ENCODE results near the gene FRY.

DNA sequence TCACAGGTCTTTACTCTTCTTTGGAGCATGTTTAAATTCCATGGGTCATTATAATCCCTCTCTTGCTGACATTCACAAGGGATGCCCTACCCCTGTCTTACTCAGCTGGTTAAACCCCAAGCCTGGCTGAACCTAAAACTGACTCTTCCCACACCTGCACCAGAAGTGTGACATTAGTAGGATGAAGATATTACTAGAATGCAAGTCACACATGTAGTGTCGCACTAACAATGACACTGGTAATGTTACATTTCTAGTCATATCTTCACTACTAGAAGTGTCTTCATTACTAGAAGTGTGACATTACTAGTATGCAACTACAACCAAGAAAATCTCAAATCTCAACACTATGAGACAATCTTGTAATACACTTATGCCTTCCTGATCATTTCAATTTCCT lies 269.3 kb downstream of the FRY start:
- TF ChIP-seq, protein P1, sequence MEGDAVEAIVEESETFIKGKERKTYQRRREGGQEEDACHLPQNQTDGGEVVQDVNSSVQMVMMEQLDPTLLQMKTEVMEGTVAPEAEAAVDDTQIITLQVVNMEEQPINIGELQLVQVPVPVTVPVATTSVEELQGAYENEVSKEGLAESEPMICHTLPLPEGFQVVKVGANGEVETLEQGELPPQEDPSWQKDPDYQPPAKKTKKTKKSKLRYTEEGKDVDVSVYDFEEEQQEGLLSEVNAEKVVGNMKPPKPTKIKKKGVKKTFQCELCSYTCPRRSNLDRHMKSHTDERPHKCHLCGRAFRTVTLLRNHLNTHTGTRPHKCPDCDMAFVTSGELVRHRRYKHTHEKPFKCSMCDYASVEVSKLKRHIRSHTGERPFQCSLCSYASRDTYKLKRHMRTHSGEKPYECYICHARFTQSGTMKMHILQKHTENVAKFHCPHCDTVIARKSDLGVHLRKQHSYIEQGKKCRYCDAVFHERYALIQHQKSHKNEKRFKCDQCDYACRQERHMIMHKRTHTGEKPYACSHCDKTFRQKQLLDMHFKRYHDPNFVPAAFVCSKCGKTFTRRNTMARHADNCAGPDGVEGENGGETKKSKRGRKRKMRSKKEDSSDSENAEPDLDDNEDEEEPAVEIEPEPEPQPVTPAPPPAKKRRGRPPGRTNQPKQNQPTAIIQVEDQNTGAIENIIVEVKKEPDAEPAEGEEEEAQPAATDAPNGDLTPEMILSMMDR (IDR thresholded peaks at IDR 0.05) = no peak
- TF ChIP-seq POLR2A (IDR thresholded peaks at IDR 0.05) = no peak

Data from Peyer's patch (tissue), 4 donors.